ENCODE measurements around the gene DUSP15.

DNA sequence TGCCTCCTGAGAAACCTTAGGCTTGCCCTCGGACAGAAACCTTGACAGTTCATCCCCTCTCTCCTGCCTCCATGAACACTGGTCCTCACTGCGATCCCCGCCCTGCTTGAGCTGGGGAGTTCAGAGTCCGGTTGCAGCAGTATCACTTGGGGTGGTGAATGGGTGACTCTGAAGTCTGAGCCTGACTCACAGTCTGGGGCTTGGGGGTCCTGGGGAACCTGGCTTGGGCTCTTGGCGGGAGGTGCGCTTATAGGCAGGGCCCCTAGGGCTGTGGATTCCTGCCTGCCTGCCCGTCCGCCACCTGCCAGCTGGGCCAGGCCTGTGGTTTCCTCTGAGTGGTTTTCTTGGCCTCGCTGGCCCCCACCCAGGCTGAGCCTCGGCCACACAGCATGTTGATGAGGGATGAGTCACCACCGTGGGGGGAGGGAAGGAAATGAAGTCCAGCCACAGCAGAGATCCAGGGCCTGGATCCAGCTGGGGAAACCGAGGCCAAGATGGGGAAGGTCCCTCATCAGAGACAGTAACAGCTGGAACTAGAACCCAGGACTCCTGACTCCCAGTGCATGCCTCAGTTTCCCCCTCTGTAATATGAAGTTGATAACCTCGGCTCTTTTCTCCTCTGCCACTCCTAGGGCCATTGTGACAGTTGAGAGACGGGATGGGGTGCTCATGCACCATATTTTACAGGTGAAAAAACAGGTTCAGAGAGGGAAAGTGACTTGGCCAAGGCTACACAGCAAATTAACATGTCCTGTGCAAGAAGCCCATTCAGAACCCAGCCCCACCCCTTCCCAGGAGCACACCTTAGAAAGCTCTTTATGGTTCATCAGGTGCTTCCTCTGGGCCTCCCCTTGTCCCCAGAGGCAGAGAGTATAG lies 34.1 kb downstream of the DUSP15 start:
- TF ChIP-seq, protein P1, sequence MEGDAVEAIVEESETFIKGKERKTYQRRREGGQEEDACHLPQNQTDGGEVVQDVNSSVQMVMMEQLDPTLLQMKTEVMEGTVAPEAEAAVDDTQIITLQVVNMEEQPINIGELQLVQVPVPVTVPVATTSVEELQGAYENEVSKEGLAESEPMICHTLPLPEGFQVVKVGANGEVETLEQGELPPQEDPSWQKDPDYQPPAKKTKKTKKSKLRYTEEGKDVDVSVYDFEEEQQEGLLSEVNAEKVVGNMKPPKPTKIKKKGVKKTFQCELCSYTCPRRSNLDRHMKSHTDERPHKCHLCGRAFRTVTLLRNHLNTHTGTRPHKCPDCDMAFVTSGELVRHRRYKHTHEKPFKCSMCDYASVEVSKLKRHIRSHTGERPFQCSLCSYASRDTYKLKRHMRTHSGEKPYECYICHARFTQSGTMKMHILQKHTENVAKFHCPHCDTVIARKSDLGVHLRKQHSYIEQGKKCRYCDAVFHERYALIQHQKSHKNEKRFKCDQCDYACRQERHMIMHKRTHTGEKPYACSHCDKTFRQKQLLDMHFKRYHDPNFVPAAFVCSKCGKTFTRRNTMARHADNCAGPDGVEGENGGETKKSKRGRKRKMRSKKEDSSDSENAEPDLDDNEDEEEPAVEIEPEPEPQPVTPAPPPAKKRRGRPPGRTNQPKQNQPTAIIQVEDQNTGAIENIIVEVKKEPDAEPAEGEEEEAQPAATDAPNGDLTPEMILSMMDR (conservative IDR thresholded peaks at IDR 0.05; ENCODE audit: low read depth, low read length), result no peak
- TF ChIP-seq, protein P2, sequence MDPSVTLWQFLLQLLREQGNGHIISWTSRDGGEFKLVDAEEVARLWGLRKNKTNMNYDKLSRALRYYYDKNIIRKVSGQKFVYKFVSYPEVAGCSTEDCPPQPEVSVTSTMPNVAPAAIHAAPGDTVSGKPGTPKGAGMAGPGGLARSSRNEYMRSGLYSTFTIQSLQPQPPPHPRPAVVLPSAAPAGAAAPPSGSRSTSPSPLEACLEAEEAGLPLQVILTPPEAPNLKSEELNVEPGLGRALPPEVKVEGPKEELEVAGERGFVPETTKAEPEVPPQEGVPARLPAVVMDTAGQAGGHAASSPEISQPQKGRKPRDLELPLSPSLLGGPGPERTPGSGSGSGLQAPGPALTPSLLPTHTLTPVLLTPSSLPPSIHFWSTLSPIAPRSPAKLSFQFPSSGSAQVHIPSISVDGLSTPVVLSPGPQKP (IDR thresholded peaks at IDR 0.05; ENCODE audit: borderline replicate concordance, low read depth, low read length), result no peak
- TF ChIP-seq BHLHE40 (IDR thresholded peaks at IDR 0.05; ENCODE audit: low read depth, low read length) (peak; percentile 70), RFX5 (IDR thresholded peaks at IDR 0.05; ENCODE audit: low read depth, low read length) (no peak), POLR2A (IDR thresholded peaks at IDR 0.05; ENCODE audit: low read depth, low read length) (no peak), NFE2L2 (IDR thresholded peaks at IDR 0.05; ENCODE audit: low read depth, low read length) (no peak), CEBPB (IDR thresholded peaks at IDR 0.05; ENCODE audit: low read depth, low read length) (no peak), RAD21 (IDR thresholded peaks at IDR 0.05; ENCODE audit: low read length) (no peak)
- TF ChIP-seq, protein P3, sequence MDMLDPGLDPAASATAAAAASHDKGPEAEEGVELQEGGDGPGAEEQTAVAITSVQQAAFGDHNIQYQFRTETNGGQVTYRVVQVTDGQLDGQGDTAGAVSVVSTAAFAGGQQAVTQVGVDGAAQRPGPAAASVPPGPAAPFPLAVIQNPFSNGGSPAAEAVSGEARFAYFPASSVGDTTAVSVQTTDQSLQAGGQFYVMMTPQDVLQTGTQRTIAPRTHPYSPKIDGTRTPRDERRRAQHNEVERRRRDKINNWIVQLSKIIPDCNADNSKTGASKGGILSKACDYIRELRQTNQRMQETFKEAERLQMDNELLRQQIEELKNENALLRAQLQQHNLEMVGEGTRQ (IDR thresholded peaks at IDR 0.05; ENCODE audit: low read depth, low read length), result no peak
